SHP77 treated with DMSO at 0.1 percent for 48 hours (cell line): ENCODE measurements around the gene EFCAB12.

Source experiments
- DNase-seq: peaks from one replicate; lab custom pipeline; 2025; lab: John Stamatoyannopoulos, UW

The EFCAB12 gene

DNA sequence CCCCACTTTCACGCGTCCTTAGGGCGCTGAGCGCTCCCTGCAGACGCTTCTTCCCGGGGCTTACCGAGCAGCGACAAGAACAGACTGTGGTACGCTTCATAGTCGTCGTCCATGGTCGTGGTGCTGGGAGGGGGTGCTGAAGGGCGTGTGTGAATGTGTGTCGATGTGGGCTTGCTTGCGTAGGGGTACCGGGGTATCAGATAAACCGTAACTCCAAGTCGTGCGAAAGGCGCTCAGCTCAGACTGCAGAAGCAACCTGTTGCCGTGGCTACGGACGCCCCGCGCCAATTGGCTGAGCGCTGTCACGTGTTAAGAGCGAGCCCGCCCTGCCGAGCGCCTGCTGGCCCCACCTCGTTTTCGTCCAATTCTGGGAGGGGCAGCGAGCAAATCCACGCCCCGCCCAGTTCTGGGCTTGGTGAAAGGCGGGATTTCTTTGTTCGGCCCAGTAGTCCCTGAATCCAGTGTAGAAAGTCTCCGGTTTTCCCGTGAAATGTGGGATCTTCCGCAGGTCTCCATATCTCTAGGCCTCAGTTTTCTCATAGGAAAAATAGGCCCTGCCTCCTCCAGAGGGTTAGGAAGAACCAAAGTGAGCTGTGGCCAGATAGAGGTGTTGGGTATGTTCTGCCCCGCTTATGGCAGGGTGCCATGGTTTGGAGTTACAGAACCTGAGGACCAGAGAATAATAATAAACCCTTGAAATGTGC lies at the start of gene EFCAB12:
EFCAB12 (minus strand) TSS at position 261 of the 704 bp plus-strand sequence; CDS start at position 113, 148 bp downstream.
- DNase-seq: peak; percentile 92

GRCh38 chr3:129476586-129476985 lies 48.1 kb upstream of the EFCAB12 start:
- no peak for DNase-seq

- no peak for DNase-seq
These were observed 47.4 kb upstream of the EFCAB12 start for GRCh38 chr3:129475863-129476262.

DNA sequence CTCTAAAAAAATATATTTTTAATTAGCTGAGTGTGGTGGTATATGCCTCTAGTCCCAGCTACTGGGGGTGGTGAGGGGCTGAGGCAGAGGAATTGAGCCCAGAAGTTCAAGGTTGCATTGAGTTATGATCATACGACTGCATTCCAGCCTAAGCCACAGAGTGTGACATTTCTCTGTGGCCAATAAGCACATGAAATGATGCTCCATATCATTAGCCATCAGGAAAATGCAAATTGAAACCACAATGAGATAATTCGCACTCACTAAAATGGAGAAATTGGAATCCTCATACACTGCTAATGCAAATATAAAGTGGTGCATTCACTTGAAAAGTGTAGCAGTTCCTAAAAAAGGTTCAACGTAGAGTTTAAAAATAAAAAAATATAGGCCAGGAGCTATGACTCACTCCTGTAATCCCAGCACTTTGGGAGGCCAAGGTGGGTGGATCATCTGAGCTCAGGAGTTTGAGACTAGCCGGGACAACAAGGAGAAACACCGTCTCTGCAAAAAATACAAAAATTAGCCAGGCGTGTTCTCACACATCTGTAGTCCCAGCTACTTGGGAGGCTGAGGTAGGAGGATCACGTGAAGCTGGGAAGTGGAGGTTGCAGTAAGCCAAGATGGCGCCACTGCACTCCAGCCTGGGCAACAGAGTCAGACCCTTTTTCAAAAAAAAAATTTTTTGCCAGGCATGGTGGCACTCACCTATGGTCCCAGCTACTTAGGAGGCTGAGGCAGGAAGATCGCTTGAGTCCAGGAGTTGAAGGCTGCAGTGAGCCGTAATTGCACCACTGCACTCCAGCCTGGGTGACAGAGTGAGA lies 46.8 kb upstream of the EFCAB12 start:
- no peak for DNase-seq

DNA sequence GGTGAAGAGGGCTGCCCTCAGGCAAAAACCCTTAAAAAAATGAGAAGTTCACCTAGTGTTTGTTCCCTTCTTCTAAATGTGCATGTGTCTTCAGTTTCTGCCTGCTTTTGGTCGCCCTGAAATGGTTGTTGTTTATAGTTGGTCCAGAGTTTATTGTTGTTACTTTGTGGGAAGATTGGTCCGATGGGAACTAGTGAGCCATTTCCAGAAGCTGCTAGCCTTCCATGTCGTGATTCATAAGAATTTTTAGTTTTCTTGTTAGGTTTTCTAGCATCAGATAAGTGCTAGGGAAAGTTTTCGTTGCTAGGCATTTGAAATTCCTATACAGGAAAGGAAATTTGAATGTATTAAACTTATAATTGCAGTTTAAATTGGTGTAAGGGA lies 45.3 kb upstream of the EFCAB12 start:
- DNase-seq: no peak

DNA sequence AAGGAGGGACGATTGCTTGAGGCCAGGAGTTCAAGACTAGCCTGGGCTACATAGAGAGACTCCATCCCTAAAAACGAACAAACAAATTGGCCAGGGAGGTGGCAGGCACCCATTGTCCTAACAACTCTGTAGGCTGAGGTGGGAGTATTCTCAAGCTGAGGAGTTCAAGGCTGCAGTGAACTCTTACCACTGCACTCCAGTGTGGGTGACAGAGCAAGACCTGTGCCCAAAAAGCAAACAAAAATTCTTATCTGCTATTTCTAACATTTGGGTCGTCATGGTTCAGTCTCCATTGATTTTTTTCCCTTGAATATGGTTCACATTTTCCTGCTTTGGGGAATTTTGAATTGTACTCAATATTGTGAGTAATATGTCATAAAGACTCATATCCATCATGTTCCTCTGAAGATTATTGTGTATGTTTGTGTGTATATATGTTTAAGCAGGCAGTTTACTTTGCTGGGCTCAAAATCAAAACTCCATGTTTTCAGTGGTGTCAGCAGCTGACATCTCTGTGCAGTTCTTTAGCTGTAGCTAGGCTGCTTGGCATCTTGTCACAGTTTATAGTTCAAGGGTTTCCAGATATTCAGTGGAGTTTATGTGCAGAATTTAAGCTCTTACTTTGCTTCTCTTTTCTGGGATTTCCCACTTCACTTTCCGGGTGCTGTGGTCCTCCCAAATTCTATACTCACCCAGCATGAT lies 44.8 kb upstream of the EFCAB12 start:
- DNase-seq: no peak

DNA sequence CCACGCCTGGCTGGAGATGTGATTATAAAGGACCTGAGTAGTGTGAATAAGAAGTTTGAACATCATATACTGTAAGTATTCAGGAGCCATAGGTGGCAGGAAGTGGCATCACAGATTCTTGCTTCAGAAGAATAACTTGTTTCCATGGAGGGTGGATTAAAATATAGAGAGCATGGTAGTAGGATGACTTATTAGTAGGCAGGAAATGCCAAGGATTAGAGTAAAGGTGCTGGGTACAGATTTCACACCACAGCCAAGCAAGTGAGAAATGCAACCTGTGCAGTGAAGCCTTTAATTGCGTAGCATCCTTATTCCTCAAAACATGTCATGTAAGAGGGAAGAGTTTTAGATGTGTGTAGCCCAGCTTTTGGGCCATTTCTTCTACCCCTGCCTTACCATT lies 42.4 kb upstream of the EFCAB12 start:
- no peak for DNase-seq

DNA sequence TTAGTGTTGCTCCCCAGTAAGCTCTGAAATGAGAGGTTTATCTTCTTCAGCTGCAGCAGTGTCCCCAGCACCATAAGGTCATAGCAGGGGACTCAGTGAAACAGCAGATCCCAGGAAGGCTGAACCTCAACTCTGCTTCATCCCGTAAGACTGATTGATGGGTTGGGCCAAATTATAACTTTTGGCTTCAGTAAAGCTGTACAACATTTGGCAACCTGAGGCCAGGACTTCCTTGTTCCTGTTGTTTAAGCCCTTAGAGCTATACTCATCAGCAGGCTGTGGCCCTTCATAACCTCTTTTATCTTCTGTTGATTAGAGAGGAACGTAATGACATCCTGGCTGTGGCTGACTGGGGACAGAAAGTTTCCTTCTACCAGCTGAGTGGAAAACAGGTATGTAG lies 40.6 kb upstream of the EFCAB12 start:
- DNase-seq: no peak

DNA sequence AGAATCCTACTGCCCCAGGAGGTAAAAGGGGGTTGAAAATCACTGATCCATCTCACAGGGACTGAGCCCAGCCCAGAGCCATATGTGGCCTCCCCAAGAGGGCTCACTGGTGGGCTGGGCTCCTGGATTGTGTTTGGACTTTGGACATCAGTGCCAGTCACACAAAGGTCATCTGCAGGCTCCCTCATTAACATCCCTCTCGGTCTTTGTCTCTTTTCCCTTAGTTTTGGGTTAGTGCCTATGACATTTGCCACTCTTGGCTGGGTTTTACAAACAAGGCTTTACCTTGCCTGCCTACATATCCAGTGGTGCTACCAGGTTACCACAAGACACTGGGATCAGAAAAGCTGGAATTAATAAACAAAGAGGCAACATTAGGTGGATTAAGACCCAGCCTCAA lies 39.5 kb upstream of the EFCAB12 start:
- no peak for DNase-seq

- DNase-seq: no peak
These were observed 35.3 kb upstream of the EFCAB12 start for GRCh38 chr3:129463716-129464115.

GRCh38 chr3:129463094-129463493 lies 34.7 kb upstream of the EFCAB12 start:
- no peak for DNase-seq

DNA sequence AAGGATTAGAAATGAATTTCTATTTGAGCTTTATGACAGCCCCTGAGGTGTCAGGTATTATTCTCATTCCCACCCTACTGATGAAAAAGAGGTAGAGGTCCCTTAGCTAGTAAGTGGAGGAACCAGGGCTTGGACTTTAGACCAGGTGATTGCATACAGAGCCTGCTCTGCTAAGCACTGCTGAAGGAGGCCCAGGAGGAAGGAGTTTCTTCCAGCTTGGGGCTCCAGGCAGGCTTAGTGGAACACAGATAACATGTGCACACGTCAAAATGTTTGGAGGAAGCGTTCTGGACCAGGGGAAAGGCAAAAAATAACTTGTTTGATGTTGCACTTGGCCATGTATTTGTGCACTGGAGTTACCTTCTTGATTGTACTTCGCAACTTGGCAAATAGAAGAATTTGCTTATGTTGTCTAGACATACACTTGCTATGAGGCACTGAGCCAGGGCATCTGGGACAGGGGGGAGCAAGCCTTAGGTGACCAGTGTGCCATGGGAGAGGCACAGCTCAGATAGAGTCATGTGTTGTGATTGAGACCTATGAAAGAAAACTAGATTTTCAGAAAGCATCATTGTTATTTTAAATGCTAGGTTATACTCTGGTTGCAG lies 34.0 kb upstream of the EFCAB12 start:
- no peak for DNase-seq

DNA sequence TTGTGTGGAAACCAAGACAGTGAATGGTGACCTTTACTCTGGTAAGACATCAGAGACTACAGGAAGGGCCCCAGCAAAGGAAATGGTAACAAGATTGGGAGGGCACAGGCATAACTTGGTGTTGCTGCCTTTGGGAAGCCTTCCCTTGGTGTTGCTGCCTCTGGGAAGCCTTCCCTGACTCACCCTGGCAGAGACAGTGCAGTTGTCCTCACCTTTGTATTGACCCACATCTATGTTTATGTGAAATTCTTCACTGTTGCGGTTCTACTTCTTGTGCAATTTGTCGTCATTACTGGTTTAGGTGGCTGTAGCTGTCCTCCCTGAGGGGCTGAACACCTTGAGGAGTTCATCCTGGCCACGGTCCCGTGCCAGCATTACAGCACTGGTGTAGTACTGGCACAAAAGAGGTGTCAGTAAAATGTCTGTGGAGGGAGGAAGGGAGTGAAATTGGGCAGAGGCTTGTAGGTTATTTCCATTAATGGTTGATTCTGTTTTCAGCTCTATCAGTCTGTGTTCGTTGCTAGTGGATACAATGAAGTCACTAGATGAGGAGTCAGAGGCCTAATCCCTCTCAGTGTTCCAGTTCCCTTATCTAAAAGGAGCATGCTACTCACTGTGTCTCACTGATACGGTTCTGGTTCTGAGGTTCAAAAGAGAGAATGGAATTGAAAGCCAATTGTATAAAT lies 33.2 kb upstream of the EFCAB12 start:
- no peak for DNase-seq

DNA sequence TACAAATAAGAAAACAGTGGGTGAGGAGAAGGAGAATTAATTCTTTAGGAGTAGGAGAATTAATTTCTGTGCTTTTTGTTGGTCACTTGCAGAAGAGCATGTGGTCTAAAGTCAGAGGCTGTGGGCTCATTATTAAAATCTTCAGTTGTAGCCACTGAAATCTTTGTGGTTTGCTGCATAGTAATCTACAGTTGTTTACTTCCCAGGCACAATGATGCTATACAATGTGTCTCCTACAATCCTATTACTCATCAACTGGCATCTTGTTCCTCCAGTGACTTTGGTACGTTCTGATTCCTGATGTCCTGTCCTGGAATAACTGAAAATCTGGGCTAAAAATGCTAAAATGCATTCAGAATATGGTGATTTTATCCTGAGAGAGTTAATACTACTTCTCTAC lies 32.6 kb upstream of the EFCAB12 start:
- DNase-seq: no peak

GRCh38 chr3:129460572-129460971 lies 32.1 kb upstream of the EFCAB12 start:
- no peak for DNase-seq

GRCh38 chr3:129460155-129460554 lies 31.7 kb upstream of the EFCAB12 start:
- no peak for DNase-seq

DNA sequence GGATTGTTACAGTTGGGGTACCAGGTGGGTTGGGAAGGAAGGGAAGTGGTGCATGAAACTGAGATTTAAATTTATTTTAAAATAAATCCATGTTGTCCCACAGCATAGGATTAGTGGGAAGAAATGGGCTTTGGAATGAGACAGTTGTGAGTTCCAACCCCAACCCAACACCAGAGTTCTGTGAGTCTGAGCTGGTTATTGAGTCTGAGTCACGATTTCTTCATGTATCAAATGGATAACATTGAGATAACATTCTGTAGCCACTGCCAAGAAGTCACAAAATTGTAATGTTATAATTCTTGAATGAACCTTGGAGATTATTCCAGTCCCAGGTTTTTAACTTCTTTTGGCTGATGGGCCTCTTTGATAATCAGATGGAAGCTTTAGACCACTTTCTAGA lies 25.3 kb upstream of the EFCAB12 start:
- no peak for DNase-seq

- DNase-seq: no peak
These were observed 21.1 kb upstream of the EFCAB12 start for GRCh38 chr3:129449279-129450115.

DNA sequence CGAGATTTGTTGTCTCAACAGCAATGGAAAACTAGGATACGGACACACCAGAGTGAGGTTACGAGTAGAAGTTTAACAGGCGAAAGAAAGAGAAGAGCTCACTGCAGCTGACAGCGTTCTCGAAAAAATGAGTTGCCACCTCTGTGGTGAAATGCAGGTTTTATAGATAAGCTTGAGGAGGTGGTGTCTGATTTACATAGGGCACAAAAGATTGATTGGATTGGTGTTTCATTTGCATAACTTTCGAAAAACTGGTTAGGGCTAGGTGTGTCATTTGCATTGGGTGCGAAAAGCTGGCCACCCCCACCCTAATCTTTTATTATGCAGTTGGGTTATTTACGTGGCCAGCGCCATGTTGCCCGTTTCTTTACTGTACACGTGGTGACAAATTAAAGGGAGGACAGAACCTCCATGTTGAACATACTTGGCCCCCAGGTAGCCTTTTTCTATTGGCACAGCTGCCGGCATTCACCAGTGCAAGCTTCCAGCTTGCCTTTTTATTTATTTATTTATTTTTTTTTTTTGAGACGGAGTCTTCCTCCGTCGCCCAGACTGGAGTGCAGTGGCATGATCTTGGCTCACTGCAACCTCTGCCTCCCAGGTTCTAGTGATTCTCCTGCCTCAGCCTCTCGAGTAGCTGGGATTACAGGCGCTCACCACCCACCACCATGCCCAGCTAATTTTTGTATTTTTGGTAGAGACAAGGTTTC lies 19.9 kb upstream of the EFCAB12 start:
- no peak for DNase-seq

DNA sequence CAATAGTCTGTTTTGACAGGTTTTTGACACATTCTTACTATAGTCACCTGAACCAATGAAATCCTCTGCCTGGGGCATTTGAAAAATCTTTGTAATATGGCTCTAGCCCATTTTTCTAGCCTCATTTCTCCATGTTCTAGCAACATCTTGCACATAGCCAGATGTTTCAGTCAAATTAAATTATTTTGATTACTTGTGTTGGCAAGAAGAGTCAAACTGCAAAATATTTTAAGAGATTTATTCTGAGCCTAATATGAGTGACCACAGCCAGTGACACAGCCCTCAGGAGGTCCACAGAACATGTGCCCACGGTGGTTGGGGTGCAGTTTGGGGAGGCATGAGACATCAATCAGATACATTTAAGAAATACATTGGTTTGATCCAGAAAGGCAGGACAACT lies 18.5 kb upstream of the EFCAB12 start:
- no peak for DNase-seq
